Measurements from ENCODE around the gene CCND2.

- no peak for TF ChIP-seq MAFK (IDR thresholded peaks at IDR 0.05; ENCODE audit: low read depth, low read length)
- TF ChIP-seq ELK1 (IDR thresholded peaks at IDR 0.05; ENCODE audit: borderline replicate concordance, low read depth, low read length): no peak
- no peak for TF ChIP-seq MXI1 (IDR thresholded peaks at IDR 0.05; ENCODE audit: borderline replicate concordance, low read depth, low read length)
- TF ChIP-seq CHD1 (IDR thresholded peaks at IDR 0.05; ENCODE audit: low read depth, low read length): no peak
- no peak for TF ChIP-seq CTCF (conservative IDR thresholded peaks at IDR 0.05; ENCODE audit: low read depth, low read length)
Observed at GRCh38 chr12:4278329-4279197, 5.0 kb downstream of the CCND2 start.

All from IMR-90 (cell line).